ENCODE measurements around the gene DPH1. TPM values are rescaled to one million over a fixed set of nuclear protein-coding genes. Genes with fewer than 3 reads are reported as not detected.
A peak's percentile ranks its signal among the peaks of the same experiment; 100 is the strongest.

DPH1 gene
- total RNA-seq, 1 donor from 2014 or later = 20.7 TPM

GRCh38 chr17:2082003-2082781, 52.2 kb downstream of the DPH1 start:
- no peak for DNase-seq

- DNase-seq = no peak
Measured at GRCh38 chr17:2083613-2084035, 53.7 kb downstream of the DPH1 start.

GRCh38 chr17:2084036-2084765, 54.2 kb downstream of the DPH1 start:
- DNase-seq = no peak

- DNase-seq = no peak
Measured at GRCh38 chr17:2084766-2085647, 55.1 kb downstream of the DPH1 start.

GRCh38 chr17:2085648-2085949, 55.6 kb downstream of the DPH1 start:
- DNase-seq = no peak

- no peak for DNase-seq
Measured at GRCh38 chr17:2086306-2086705, 56.4 kb downstream of the DPH1 start.

GRCh38 chr17:2087597-2088211, 57.8 kb downstream of the DPH1 start:
- no peak for DNase-seq

GRCh38 chr17:2089021-2089422, 59.1 kb downstream of the DPH1 start:
- no peak for DNase-seq

GRCh38 chr17:2090210-2090641, 60.3 kb downstream of the DPH1 start:
- DNase-seq = no peak

GRCh38 chr17:2090804-2091534, 61.0 kb downstream of the DPH1 start:
- no peak for DNase-seq

GRCh38 chr17:2092253-2092652, 62.3 kb downstream of the DPH1 start:
- no peak for DNase-seq

GRCh38 chr17:2093349-2093748, 63.4 kb downstream of the DPH1 start:
- no peak for DNase-seq

Small RNA genes lying within 50 kb of the gene (small RNA-seq; reads per million reads assigned to genes)
- gene AC090617.9 (not detected), gene MIR132 (28.8 reads per million, percentile 94 among the genes with 10 or more reads in this experiment), gene MIR212 (23.5 reads per million, percentile 94 among the genes with 10 or more reads in this experiment), gene OVCA2 (not detected)

Other genes starting within 250 kb of the DPH1 start
- 9.8 TPM for gene SMYD4, start 200.3 kb upstream of the DPH1 start, total RNA-seq
- gene RPA1, start 200.1 kb upstream of the DPH1 start, total RNA-seq = 16.4 TPM
- 25.0 TPM for gene RTN4RL1, start 4.8 kb upstream of the DPH1 start, total RNA-seq
- gene OVCA2, start 11.9 kb downstream of the DPH1 start, total RNA-seq = 15.8 TPM
- 3.1 TPM for gene HIC1, start 24.9 kb downstream of the DPH1 start, total RNA-seq

Data from occipital lobe (tissue), 3 donors.